Erythroblast (primary cell): ENCODE results near the gene ANTXR2.

Experiments
- GATA1 ChIP-seq: IDR thresholded peaks from 2 replicates; pipeline ENCODE4 v1.6.1; 2011; ENCODE audit warnings: low read depth, mild to moderate bottlenecking, control low read depth, low read length, moderate library complexity
- POLR2A ChIP-seq: IDR thresholded peaks from 2 replicates; pipeline ENCODE4 v1.6.1; 2011; ENCODE audit warnings: mild to moderate bottlenecking, low read length

DNA sequence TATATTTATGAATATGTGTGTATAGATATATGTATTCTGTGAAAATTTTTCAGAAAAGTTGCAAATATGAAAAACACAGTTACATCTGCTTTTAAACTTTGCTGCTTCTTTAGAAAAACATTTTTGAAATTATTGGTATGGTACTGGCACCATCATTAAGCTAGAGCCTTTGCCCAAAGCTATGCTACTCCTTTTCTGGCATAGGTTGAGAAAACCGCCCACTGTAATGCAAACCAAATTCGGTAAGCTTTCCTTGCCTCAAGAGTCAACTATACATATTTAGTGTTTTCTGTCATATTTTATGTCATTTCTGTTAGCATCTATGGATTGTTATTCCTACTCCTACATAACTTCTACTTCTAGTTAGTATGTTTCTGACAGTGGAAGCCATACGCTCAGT, 50.7 kb downstream of the ANTXR2 start:
- no peak for TF ChIP-seq POLR2A
- TF ChIP-seq GATA1, result no peak
